ENCODE measurements around the gene BDH1. TPM values are rescaled to one million over a fixed set of nuclear protein-coding genes. Genes with fewer than 3 reads are reported as not detected.
"Not testable (repeated sequence)": the region's sequence is repeated elsewhere in the genome, so short reads cannot be mapped to it uniquely, and the experiment has no call there.

The BDH1 gene
- total RNA-seq: 28.7 and 32.2 TPM in 2 replicates
- long read RNA-seq, transcript BDH1-202 (7 exons, 3,455 nt): major isoform, 15 of 21 reads
- long read RNA-seq, partial matches to known transcripts: 1 of 21 reads
- long read RNA-seq, other reads (novel, unspliced or antisense): 2 of 21 reads

GRCh38 chr3:197555281-197556261 is at the start of gene BDH1:
Gene BDH1 (minus strand): TSS chr3:197555968. CDS start chr3:197546443, 9,525 bp downstream.
- H3K4me3 Mint-ChIP-seq: peak within 1 kb of the TSS; percentile 91
- peak; percentile 36 for DNase-seq (ENCODE audit: low read depth, low spot score)
- peaks cover 21% of the 10 kb centered on the region for H3K27me3 Mint-ChIP-seq (ENCODE audit: low read depth)
- TF ChIP-seq, protein P1, sequence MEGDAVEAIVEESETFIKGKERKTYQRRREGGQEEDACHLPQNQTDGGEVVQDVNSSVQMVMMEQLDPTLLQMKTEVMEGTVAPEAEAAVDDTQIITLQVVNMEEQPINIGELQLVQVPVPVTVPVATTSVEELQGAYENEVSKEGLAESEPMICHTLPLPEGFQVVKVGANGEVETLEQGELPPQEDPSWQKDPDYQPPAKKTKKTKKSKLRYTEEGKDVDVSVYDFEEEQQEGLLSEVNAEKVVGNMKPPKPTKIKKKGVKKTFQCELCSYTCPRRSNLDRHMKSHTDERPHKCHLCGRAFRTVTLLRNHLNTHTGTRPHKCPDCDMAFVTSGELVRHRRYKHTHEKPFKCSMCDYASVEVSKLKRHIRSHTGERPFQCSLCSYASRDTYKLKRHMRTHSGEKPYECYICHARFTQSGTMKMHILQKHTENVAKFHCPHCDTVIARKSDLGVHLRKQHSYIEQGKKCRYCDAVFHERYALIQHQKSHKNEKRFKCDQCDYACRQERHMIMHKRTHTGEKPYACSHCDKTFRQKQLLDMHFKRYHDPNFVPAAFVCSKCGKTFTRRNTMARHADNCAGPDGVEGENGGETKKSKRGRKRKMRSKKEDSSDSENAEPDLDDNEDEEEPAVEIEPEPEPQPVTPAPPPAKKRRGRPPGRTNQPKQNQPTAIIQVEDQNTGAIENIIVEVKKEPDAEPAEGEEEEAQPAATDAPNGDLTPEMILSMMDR (conservative IDR thresholded peaks at IDR 0.05): peak; percentile 27
- H3K27ac Mint-ChIP-seq (ENCODE audit: unreplicated experiment): peak within 1 kb of the TSS; percentile 90
- H3K9me3 Mint-ChIP-seq: no peaks in the 10 kb centered on the region
- H3K4me1 Mint-ChIP-seq: peaks cover 30% of the 10 kb centered on the region
- H3K36me3 Mint-ChIP-seq (ENCODE audit: low read depth): peaks cover 5% of the 10 kb centered on the region

DNA sequence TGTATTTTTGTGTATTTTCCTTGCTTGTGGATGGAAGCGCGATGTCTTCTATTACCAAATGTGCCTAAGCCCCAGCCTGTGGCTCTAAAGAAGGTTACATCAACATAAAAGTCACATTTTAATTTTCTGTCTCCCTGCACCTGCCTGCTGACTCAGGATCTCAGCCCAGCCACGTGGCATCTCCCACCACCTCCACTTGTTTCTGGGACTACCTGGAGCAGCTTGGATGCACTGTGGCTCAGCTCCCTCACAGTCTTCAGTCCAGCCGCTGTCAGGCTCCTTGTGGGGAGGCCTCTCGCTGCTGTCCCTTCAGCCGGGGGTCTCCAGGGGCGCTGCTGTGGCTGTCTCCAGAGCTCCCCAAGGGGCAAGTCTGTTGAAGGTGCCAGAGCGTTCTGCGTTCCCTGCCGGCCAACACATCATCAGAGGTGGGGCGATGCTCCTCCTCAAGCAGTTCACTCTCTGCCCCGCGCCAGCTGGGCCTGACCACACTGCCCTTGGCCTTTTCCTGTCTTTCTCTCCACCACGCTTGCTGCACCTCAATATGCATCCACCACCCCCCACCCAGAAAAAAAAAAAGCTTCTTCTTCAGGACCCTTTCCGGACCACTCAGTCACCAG is 47.7 kb upstream of the BDH1 start:
- DNase-seq (ENCODE audit: low read depth, low spot score): no peak
- H3K4me1 Mint-ChIP-seq: peaks cover 8% of the 10 kb centered on the region
- TF ChIP-seq, protein P1 (conservative IDR thresholded peaks at IDR 0.05): no peak
- H3K36me3 Mint-ChIP-seq (ENCODE audit: low read depth): peaks cover 44% of the 10 kb centered on the region
- H3K9me3 Mint-ChIP-seq: no peaks in the 10 kb centered on the region
- no peaks in the 10 kb centered on the region for H3K27me3 Mint-ChIP-seq (ENCODE audit: low read depth)
- H3K4me3 Mint-ChIP-seq: no peak overlapping the region
- H3K27ac Mint-ChIP-seq (ENCODE audit: unreplicated experiment): peak overlapping the region; percentile 44

GRCh38 chr3:197602351-197602750 is 46.6 kb upstream of the BDH1 start:
- not testable (repeated sequence) for H3K27ac Mint-ChIP-seq (ENCODE audit: unreplicated experiment)

DNA sequence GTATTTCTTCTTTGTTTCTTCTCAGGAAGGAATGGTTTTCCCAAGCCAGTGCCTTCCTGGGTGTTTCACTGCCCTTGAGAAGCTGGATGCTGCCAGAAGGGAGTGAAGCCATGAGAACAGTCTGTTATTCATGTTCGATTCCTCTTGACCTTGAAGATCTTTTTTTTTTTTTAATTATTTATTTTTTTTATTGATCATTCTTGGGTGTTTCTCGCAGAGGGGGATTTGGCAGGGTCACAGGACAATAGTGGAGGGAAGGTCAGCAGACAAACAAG is 45.7 kb upstream of the BDH1 start:
- H3K27ac Mint-ChIP-seq (ENCODE audit: unreplicated experiment); H3K4me3 Mint-ChIP-seq; H3K9me3 Mint-ChIP-seq; DNase-seq (ENCODE audit: low read depth, low spot score); H3K27me3 Mint-ChIP-seq (ENCODE audit: low read depth); H3K4me1 Mint-ChIP-seq: not testable (repeated sequence)
- H3K36me3 Mint-ChIP-seq (ENCODE audit: low read depth): peaks cover 29% of the 10 kb centered on the region

More at GRCh38 chr3:197602351-197602750, 46.6 kb upstream of the BDH1 start:
- H3K9me3 Mint-ChIP-seq; H3K4me1 Mint-ChIP-seq; H3K4me3 Mint-ChIP-seq; H3K27me3 Mint-ChIP-seq (ENCODE audit: low read depth); DNase-seq (ENCODE audit: low read depth, low spot score): not testable (repeated sequence)
- H3K36me3 Mint-ChIP-seq (ENCODE audit: low read depth): peaks cover 37% of the 10 kb centered on the region

GRCh38 chr3:197600796-197601565 is 45.2 kb upstream of the BDH1 start:
- H3K36me3 Mint-ChIP-seq (ENCODE audit: low read depth): peaks cover 27% of the 10 kb centered on the region
- H3K4me3 Mint-ChIP-seq: no peak overlapping the region
- H3K27me3 Mint-ChIP-seq (ENCODE audit: low read depth): no peaks in the 10 kb centered on the region
- no peaks in the 10 kb centered on the region for H3K9me3 Mint-ChIP-seq
- DNase-seq (ENCODE audit: low read depth, low spot score): no peak
- no peak overlapping the region for H3K27ac Mint-ChIP-seq (ENCODE audit: unreplicated experiment)
- TF ChIP-seq, protein P1 (conservative IDR thresholded peaks at IDR 0.05): no peak
- peaks cover 8% of the 10 kb centered on the region for H3K4me1 Mint-ChIP-seq

GRCh38 chr3:197599089-197599765 is 43.5 kb upstream of the BDH1 start:
- TF ChIP-seq, protein P1 (conservative IDR thresholded peaks at IDR 0.05): peak; percentile 87
- DNase-seq (ENCODE audit: low read depth, low spot score): peak; percentile 79
- Mint-ChIP-seq H3K27me3 (ENCODE audit: low read depth) (no peaks in the 10 kb centered on the region), H3K9me3 (no peaks in the 10 kb centered on the region), H3K27ac (ENCODE audit: unreplicated experiment) (no peak overlapping the region), H3K4me1 (peaks cover 8% of the 10 kb centered on the region), H3K36me3 (ENCODE audit: low read depth) (peaks cover 15% of the 10 kb centered on the region), H3K4me3 (peak overlapping the region; percentile 14)

Measured in neural crest cell (in vitro differentiated cells).